DOHH2 (cell line): ENCODE measurements around the gene DZIP3.

Experiments
- H3F3A ChIP-seq: fragments of 200-600 bp; sonication (generic), shearing (Covaris generic); 2 replicates; pipeline ENCODE4 v1.6.0; 2016; ENCODE audit warnings: antibody characterized with exemption, mild to moderate bottlenecking; ENCODE audit not compliant: control insufficient read depth, insufficient read depth
- H3K27ac ChIP-seq: fragments of 200-600 bp; sonication (generic); 2 replicates; pipeline ENCODE4 v1.5.1; 2014; ENCODE audit warnings: low read depth, mild to moderate bottlenecking, low read length, moderate library complexity
- H3K27me3 ChIP-seq: fragments of 200-600 bp; sonication (generic); 2 replicates; pipeline ENCODE4 v1.6.1; 2014; ENCODE audit warnings: mild to moderate bottlenecking, low read length, mixed read lengths; ENCODE audit not compliant: control insufficient read depth
- H3K36me3 ChIP-seq: fragments of 200-600 bp; sonication (generic); 2 replicates; pipeline ENCODE4 v1.6.1; 2014; ENCODE audit warnings: mild to moderate bottlenecking, low read length, moderate library complexity, mixed read lengths; ENCODE audit not compliant: control insufficient read depth
- H3K4me1 ChIP-seq: fragments of 200-600 bp; sonication (generic); 2 replicates; pipeline ENCODE4 v1.6.1; 2014; ENCODE audit warnings: mild to moderate bottlenecking, low read length, mixed read lengths; ENCODE audit not compliant: control insufficient read depth
- H3K4me2 ChIP-seq: fragments of 200-600 bp; sonication (generic); 2 replicates; pipeline ENCODE4 v1.6.0; 2014; ENCODE audit warnings: mild to moderate bottlenecking, low read length, moderate library complexity
- H3K4me3 ChIP-seq: fragments of 200-600 bp; sonication (generic); 2 replicates; pipeline ENCODE4 v1.5.1; 2014; ENCODE audit warnings: mild to moderate bottlenecking, low read length, mixed read lengths
- H3K79me2 ChIP-seq: fragments of 200-600 bp; sonication (generic); 2 replicates; pipeline ENCODE4 v1.6.1; 2014; ENCODE audit warnings: mild to moderate bottlenecking, low read length, mixed read lengths; ENCODE audit not compliant: control insufficient read depth
- H3K9me2 ChIP-seq: fragments of 200-600 bp; sonication (generic); replicated peaks from 2 replicates; pipeline ENCODE4 v1.6.1; 2014; ENCODE audit warnings: mild to moderate bottlenecking, low read length, mixed read lengths; ENCODE audit not compliant: control insufficient read depth
- H3K9me3 ChIP-seq: fragments of 200-600 bp; sonication (generic); 2 replicates; pipeline ENCODE4 v1.6.1; 2014; ENCODE audit warnings: antibody characterized with exemption, low read length, mixed read lengths; ENCODE audit not compliant: control insufficient read depth, insufficient read depth
- H4K20me1 ChIP-seq: fragments of 200-600 bp; sonication (generic); 2 replicates; pipeline ENCODE4 v1.6.0; 2014; ENCODE audit warnings: low read depth, mild to moderate bottlenecking, antibody characterized with exemption, low read length, moderate library complexity; ENCODE audit not compliant: control insufficient read depth, insufficient read depth
- EZH2phosphoT487 ChIP-seq: fragments of 200-600 bp; sonication (generic); IDR thresholded peaks from 2 replicates; pipeline ENCODE4 v1.6.1; 2017; ENCODE audit warnings: borderline replicate concordance, mild to moderate bottlenecking, antibody characterized with exemption, low read length, moderate library complexity, mixed read lengths
- TF ChIP-seq, protein P1 (sequence below): fragments of 200-600 bp; sonication (generic); IDR thresholded peaks from one replicate; pipeline ENCODE4 v1.5.1; 2014; ENCODE audit warnings: antibody characterized with exemption, mild to moderate bottlenecking, low read depth, low read length; ENCODE audit not compliant: poor library complexity, severe bottlenecking

Gene DZIP3

DNA sequence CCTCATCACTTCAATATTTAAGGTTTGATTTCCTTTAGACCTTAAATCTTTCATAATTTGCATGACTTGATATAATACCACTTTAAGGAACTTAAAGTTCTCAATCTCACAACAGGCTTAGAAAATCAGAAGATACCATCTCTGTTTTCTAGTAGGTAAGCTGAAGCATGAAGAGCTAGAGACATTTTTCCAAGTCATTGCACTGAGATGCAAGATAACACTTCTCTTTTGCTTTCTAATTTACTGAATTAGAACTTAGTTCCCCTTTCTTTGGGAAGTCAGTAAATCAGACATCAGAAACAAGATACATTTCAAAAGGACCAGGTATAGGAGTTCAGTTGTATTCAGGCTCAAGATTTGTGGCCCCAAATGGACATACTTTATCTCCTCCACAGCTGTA is 79.7 kb downstream of the DZIP3 start:
- TF ChIP-seq, protein P1, sequence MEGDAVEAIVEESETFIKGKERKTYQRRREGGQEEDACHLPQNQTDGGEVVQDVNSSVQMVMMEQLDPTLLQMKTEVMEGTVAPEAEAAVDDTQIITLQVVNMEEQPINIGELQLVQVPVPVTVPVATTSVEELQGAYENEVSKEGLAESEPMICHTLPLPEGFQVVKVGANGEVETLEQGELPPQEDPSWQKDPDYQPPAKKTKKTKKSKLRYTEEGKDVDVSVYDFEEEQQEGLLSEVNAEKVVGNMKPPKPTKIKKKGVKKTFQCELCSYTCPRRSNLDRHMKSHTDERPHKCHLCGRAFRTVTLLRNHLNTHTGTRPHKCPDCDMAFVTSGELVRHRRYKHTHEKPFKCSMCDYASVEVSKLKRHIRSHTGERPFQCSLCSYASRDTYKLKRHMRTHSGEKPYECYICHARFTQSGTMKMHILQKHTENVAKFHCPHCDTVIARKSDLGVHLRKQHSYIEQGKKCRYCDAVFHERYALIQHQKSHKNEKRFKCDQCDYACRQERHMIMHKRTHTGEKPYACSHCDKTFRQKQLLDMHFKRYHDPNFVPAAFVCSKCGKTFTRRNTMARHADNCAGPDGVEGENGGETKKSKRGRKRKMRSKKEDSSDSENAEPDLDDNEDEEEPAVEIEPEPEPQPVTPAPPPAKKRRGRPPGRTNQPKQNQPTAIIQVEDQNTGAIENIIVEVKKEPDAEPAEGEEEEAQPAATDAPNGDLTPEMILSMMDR, result no peak
- no peak for TF ChIP-seq EZH2phosphoT487
- no peaks in the 10 kb centered on the region for H3K79me2 ChIP-seq

DNA sequence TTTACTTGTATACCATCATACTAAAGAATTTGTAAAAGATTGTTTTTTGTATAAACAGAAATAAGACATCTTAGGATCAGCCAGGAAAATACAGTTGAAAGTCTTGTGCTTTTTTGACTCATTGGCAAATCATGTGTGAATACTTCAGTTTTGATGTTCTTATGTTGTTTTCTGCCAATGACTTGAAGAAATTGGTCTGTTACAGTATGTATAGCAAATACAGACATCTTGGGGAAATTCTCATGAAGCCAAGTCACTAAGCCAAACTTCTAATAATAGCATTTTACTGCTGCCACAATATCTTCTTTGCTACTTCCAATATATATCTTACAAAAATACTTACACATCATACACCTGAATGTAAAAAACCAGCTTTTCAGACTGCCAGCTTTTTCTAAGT is 83.2 kb downstream of the DZIP3 start:
- peaks cover 8% of the 10 kb centered on the region for H3K36me3 ChIP-seq
- H3K9me3 ChIP-seq, result no peaks in the 10 kb centered on the region
- 0 out of 2 replicates have a peak, but pooled peaks cover 4% of the 10 kb centered on the region for H3F3A ChIP-seq
- no peak overlapping the region for H3K4me2 ChIP-seq
- H3K79me2 ChIP-seq, result no peaks in the 10 kb centered on the region
- no peaks in the 10 kb centered on the region for H4K20me1 ChIP-seq
- TF ChIP-seq, protein P1, result no peak
- no peak for TF ChIP-seq EZH2phosphoT487
- H3K9me2 ChIP-seq, result no peaks in the 10 kb centered on the region
- H3K4me3 ChIP-seq, result no peak overlapping the region
- peaks cover 10% of the 10 kb centered on the region for H3K4me1 ChIP-seq
- H3K27me3 ChIP-seq, result no peaks in the 10 kb centered on the region
- H3K27ac ChIP-seq, result no peak overlapping the region

More for the DNA sequence above, 79.7 kb downstream of the DZIP3 start:
- Histone ChIP-seq H3K27ac (no peak overlapping the region), H3K9me3 (no peaks in the 10 kb centered on the region), H3K36me3 (peaks cover 3% of the 10 kb centered on the region), H3K9me2 (no peaks in the 10 kb centered on the region), H3K4me2 (no peak overlapping the region), H3K4me3 (no peak overlapping the region), H3K4me1 (peaks cover 10% of the 10 kb centered on the region), H3K27me3 (no peaks in the 10 kb centered on the region), H4K20me1 (no peaks in the 10 kb centered on the region), H3F3A (0 out of 2 replicates have a peak, but pooled peaks cover 4% of the 10 kb centered on the region)

DNA sequence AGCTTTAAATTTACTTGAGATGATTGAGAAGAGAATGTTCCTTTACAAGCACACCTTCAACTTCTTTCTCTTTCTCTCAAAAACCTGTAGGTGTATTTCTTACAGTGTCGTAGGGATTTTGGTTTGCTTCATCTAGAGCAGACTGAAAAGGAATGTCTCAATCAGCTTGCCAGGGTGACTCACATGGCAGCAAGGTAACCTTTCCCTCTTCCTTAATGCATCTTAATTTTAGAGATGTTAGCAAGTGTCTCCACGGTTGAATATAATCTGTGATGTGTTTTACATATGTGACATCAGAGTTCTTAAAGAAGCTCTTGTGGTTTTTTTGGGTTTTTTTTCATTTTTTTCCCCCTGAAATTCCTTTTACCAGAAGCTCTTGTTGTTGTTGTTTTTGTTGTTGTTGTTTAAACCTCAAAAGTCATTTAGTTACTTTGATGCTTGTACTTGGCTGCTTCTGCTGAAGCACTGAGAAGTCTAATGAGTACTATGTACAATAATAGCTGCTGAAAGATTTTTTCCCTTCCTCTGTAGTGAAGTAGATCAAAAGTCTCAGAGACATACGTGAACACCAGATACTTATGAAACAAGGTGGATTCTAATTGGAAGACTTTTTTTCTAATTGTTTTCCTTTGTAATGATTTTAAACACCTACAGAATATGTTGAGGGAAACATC is 84.6 kb downstream of the DZIP3 start:
- no peak overlapping the region for H3K4me2 ChIP-seq
- no peaks in the 10 kb centered on the region for H3K27me3 ChIP-seq
- H3K27ac ChIP-seq, result no peak overlapping the region
- no peak overlapping the region for H3K4me3 ChIP-seq
- peaks cover 10% of the 10 kb centered on the region for H3K36me3 ChIP-seq
- H3K4me1 ChIP-seq, result peaks cover 4% of the 10 kb centered on the region
- H3K9me3 ChIP-seq, result no peaks in the 10 kb centered on the region
- no peak for TF ChIP-seq EZH2phosphoT487
- TF ChIP-seq, protein P1, result no peak
- H3F3A ChIP-seq, result 0 out of 2 replicates have a peak, but pooled peaks cover 2% of the 10 kb centered on the region
- H3K9me2 ChIP-seq, result no peaks in the 10 kb centered on the region
- H4K20me1 ChIP-seq, result no peaks in the 10 kb centered on the region
- H3K79me2 ChIP-seq, result no peaks in the 10 kb centered on the region
